Testis (tissue), 2 donors: ENCODE results near the gene FNIP1.

ENCODE experiments used
- CTCF ChIP-seq, 3 experiments: fragments of 450-650 bp in 2 of 3; fragments of 200-600 bp in 1 of 3; sonication (generic) in 1 of 3; IDR thresholded peaks; one replicate each; pipeline ENCODE4 v1.5.1; 2016 to 2019; ENCODE audit warnings: antibody characterized with exemption in 3 of 3, mild to moderate bottlenecking in 2 of 3, moderate library complexity in 1 of 3
- POLR2A ChIP-seq: fragments of 450-650 bp; IDR thresholded peaks from one replicate; pipeline ENCODE4 v1.6.1; 2017; ENCODE audit warnings: antibody characterized with exemption, mild to moderate bottlenecking, moderate library complexity

- TF ChIP-seq CTCF (IDR thresholded peaks at IDR 0.05) (no peak), POLR2A (no peak)
These were observed 78.3 kb downstream of the FNIP1 start for GRCh38 chr5:131718487-131719014.
